Stomach (tissue), 4 donors: ENCODE data around the gene NDC80.

Experiments used
- EP300 ChIP-seq: sonication (generic); formaldehyde crosslinking; IDR thresholded peaks from one replicate; pipeline ENCODE4 v1.6.1; 2017; ENCODE audit warnings: antibody characterized with exemption
- POLR2A ChIP-seq, 4 donors: fragments of 450-650 bp; IDR thresholded peaks; one replicate each; pipeline ENCODE4 v1.6.1; 2016; ENCODE audit warnings: antibody characterized with exemption in 4 of 4, control low read depth in 2 of 4, mild to moderate bottlenecking in 1 of 4, moderate library complexity in 1 of 4
- POLR2AphosphoS5 ChIP-seq, 3 donors: sonication (generic); formaldehyde crosslinking; IDR thresholded peaks; one replicate each; pipeline ENCODE4 v1.6.1; 2016; ENCODE audit warnings: antibody characterized with exemption in 3 of 3
- TF ChIP-seq, protein P1 (sequence below), 7 experiments: fragments of 450-650 bp in 4 of 7; fragments of 200-600 bp in 3 of 7; sonication (generic) in 3 of 7; IDR thresholded peaks; one replicate each; pipeline ENCODE4 v1.5.1; 2016 to 2019; ENCODE audit warnings: antibody characterized with exemption in 7 of 7, control low read depth in 2 of 7, mild to moderate bottlenecking in 1 of 7

DNA sequence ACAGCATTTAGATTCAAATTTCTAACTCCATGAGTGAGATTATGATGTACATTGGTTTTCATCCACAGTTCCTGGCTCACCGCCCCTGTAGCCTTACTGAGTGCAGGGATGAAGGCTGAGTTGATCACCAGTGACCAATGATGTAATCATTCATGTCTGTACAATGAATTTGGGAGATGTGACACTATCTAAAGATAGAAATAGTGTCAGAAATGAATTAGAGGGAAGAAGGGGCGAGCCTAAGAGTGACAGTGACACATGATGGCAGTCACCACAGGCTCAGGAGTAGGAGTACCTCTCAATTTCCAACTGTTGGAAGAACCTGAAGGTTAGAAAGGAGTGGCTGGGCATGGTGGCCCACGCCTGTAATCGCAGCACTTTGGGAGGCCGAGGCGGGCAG is 3.2 kb upstream of the NDC80 start:
- no peak for TF ChIP-seq POLR2A (IDR thresholded peaks at IDR 0.05)
- TF ChIP-seq, protein P1, sequence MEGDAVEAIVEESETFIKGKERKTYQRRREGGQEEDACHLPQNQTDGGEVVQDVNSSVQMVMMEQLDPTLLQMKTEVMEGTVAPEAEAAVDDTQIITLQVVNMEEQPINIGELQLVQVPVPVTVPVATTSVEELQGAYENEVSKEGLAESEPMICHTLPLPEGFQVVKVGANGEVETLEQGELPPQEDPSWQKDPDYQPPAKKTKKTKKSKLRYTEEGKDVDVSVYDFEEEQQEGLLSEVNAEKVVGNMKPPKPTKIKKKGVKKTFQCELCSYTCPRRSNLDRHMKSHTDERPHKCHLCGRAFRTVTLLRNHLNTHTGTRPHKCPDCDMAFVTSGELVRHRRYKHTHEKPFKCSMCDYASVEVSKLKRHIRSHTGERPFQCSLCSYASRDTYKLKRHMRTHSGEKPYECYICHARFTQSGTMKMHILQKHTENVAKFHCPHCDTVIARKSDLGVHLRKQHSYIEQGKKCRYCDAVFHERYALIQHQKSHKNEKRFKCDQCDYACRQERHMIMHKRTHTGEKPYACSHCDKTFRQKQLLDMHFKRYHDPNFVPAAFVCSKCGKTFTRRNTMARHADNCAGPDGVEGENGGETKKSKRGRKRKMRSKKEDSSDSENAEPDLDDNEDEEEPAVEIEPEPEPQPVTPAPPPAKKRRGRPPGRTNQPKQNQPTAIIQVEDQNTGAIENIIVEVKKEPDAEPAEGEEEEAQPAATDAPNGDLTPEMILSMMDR (IDR thresholded peaks at IDR 0.05): no peak
- TF ChIP-seq POLR2AphosphoS5 (IDR thresholded peaks at IDR 0.05): no peak
- no peak for TF ChIP-seq EP300
